HCT116 (cell line): ENCODE results near the gene MIPEP. TPM values are rescaled to one million over a fixed set of nuclear protein-coding genes. Genes with fewer than 3 reads are reported as not detected.
A peak's percentile ranks its signal among the peaks of the same experiment; 100 is the strongest.

ENCODE experiments used
- ATAC-seq: fragments of 200-7000 bp; cut with Tn5 transposase; 2 replicates; pipeline ENCODE4 v1.9.1; 2020; ENCODE audit warnings: mild to moderate bottlenecking, moderate library complexity
- BruUV-seq: library from RNA; stranded (reverse); fragments of 400-500 nt; replicated peaks from 2 replicates; lab custom pipeline; 2021; lab: Mats Ljungman, UMichigan
- CTCF ChIA-PET: fragments of 300-600 bp; sonication (Branson Sonifier 250); formaldehyde crosslinking; loops from one replicate; lab custom pipeline; 2021; ENCODE audit warnings: antibody characterized with exemption; lab: Charles Lee
- POLR2A ChIA-PET: fragments of 300-600, 350-600 bp; sonication (Branson Sonifier 250); formaldehyde crosslinking; loops from one replicate; lab custom pipeline; 2021; ENCODE audit warnings: antibody characterized with exemption; lab: Charles Lee
- RAD21 ChIA-PET, 2 experiments: fragments of 300-600 bp; sonication (Branson Sonifier 250); formaldehyde crosslinking; loops; one replicate each; lab custom pipeline; 2023; ENCODE audit warnings: low total read pairs in 2 of 2; ENCODE audit not compliant: uncharacterized antibody in 2 of 2, unreplicated experiment in 2 of 2, low non-redundant PET in 1 of 2; lab: Charles Lee
- DNase-seq: peaks from one replicate; pipeline ENCODE4 v3.0.0-alpha.2; 2010; ENCODE audit warnings: low read depth, low spot score
- H2AFZ ChIP-seq: fragments of 200-600 bp; shearing (Covaris generic), sonication (generic); 2 replicates; pipeline ENCODE4 v1.6.1; 2017; ENCODE audit warnings: low read depth, mixed run types, mixed read lengths, antibody characterized with exemption, low read length; ENCODE audit not compliant: poor library complexity, severe bottlenecking
- H3K27ac ChIP-seq: 2 replicates; pipeline ENCODE4 v1.5.1; 2012; ENCODE audit warnings: low read depth, low read length
- H3K27me3 ChIP-seq: fragments of 200-600 bp; sonication (generic); 2 replicates; pipeline ENCODE4 v1.6.1; 2016; ENCODE audit warnings: mixed run types, low read length, mixed read lengths; ENCODE audit not compliant: insufficient read depth
- H3K36me3 ChIP-seq, 2 experiments: fragments of 200-500 bp in 1 of 2; fragments of 200-600 bp in 1 of 2; sonication (Bioruptor generic) in 1 of 2; sonication (generic) in 1 of 2; 2 replicates each; pipeline versions ENCODE4 v1.5.1 to v1.6.1; 2014 to 2016; ENCODE audit warnings: low read length in 2 of 2, inconsistent platforms in 1 of 2, mixed read lengths in 1 of 2, mixed run types in 1 of 2; ENCODE audit not compliant: insufficient read depth in 2 of 2, control insufficient read depth in 1 of 2
- H3K4me1 ChIP-seq, 2 experiments: fragments of 200-600 bp in 1 of 2; sonication (generic) in 1 of 2; 2 replicates each; pipeline versions ENCODE4 v1.5.1 to v1.6.1; 2012 to 2017; ENCODE audit warnings: low read length in 2 of 2, inconsistent platforms in 1 of 2, mild to moderate bottlenecking in 1 of 2, mixed read lengths in 1 of 2, mixed run types in 1 of 2, moderate library complexity in 1 of 2; ENCODE audit not compliant: insufficient read depth in 2 of 2, control insufficient read depth in 1 of 2
- H3K4me2 ChIP-seq: fragments of 200-600 bp; sonication (generic); 2 replicates; pipeline ENCODE4 v1.6.1; 2017; ENCODE audit warnings: mixed run types, low read length, mixed read lengths
- H3K4me3 ChIP-seq, 2 experiments: fragments of 200-600 bp in 1 of 2; sonication (generic) in 1 of 2; replicated peaks in 1 of 2; 2 replicates each; pipeline ENCODE4 v1.5.1; 2011 to 2016; ENCODE audit warnings: low read length in 2 of 2, control low read depth in 1 of 2, low read depth in 1 of 2, mild to moderate bottlenecking in 1 of 2, mixed read lengths in 1 of 2, mixed run types in 1 of 2
- H3K79me2 ChIP-seq: fragments of 200-600 bp; sonication (generic); 2 replicates; pipeline ENCODE4 v1.6.1; 2017; ENCODE audit warnings: mild to moderate bottlenecking, mixed run types, low read length, moderate library complexity, mixed read lengths; ENCODE audit not compliant: insufficient read depth
- H3K9ac ChIP-seq: fragments of 200-600 bp; sonication (generic); 2 replicates; pipeline ENCODE4 v1.6.1; 2016; ENCODE audit warnings: low read length, mixed read lengths
- H3K9me2 ChIP-seq: fragments of 200-600 bp; sonication (generic), shearing (Covaris generic); 2 replicates; pipeline ENCODE4 v1.6.1; 2017; ENCODE audit warnings: mixed run types, mild to moderate bottlenecking, moderate library complexity; ENCODE audit not compliant: insufficient read depth
- H3K9me3 ChIP-seq, 2 experiments: fragments of 200-500 bp in 1 of 2; fragments of 200-600 bp in 1 of 2; sonication (Bioruptor generic) in 1 of 2; sonication (generic) in 1 of 2; 2 replicates each; pipeline ENCODE4 v1.6.1; 2014 to 2017; ENCODE audit warnings: low read length in 2 of 2, mixed read lengths in 2 of 2, inconsistent platforms in 1 of 2, low read depth in 1 of 2, mild to moderate bottlenecking in 1 of 2, mixed run types in 1 of 2, moderate library complexity in 1 of 2; ENCODE audit not compliant: control insufficient read depth in 1 of 2, insufficient read depth in 1 of 2
- H4K20me1 ChIP-seq: fragments of 200-600 bp; sonication (generic), shearing (Covaris generic); 2 replicates; pipeline ENCODE4 v1.6.1; 2017; ENCODE audit warnings: mixed run types, mild to moderate bottlenecking, moderate library complexity; ENCODE audit not compliant: insufficient read depth
- EZH2phosphoT487 ChIP-seq: fragments of 200-600 bp; IDR thresholded peaks from 2 replicates; pipeline ENCODE4 v1.6.1; 2018; ENCODE audit warnings: antibody characterized with exemption, borderline replicate concordance
- RAD21 ChIP-seq: IDR thresholded peaks from 2 replicates; pipeline ENCODE4 v1.6.1; 2012; ENCODE audit warnings: low read depth, mild to moderate bottlenecking
- ZFX ChIP-seq: fragments of 450-650 bp; IDR thresholded peaks from 2 replicates; pipeline ENCODE4 v1.6.1; 2017
- intact Hi-C: fragments of 100-400 bp; cut with micrococcal nuclease; formaldehyde crosslinking; loops from 2 replicates; pipeline ENCODE4 v1.10.0; 2022
- total RNA-seq: library from RNA; stranded (reverse); gene quantifications from one replicate; pipeline ENCODE4 v1.2.1, GENCODE V29; 2021; ENCODE audit not compliant: unreplicated experiment
- TF ChIP-seq, protein P1 (sequence below), 3 experiments: fragments of 200-600 bp in 1 of 3; sonication (generic) in 1 of 3; IDR thresholded peaks in 2 of 3; conservative IDR thresholded peaks in 1 of 3; 2 replicates each; pipeline ENCODE4 v1.5.1; 2012 to 2017; ENCODE audit warnings: low read depth in 2 of 3, low read length in 2 of 3, antibody characterized with exemption in 1 of 3, borderline replicate concordance in 1 of 3, control low read depth in 1 of 3, mild to moderate bottlenecking in 1 of 3, mixed read lengths in 1 of 3, mixed run types in 1 of 3, moderate library complexity in 1 of 3; ENCODE audit not compliant: insufficient read depth in 1 of 3

MIPEP gene
- total RNA-seq, 1 experiment from 2014 or later, result 33.3 TPM

GRCh38 chr13:23901365-23901764 is 12.2 kb upstream of the MIPEP start:
- H3K9ac ChIP-seq, result no peak overlapping the region
- H3K9me2 ChIP-seq, result no peaks in the 10 kb centered on the region
- no peaks in the 10 kb centered on the region for H3K36me3 ChIP-seq
- DNase-seq (no peak), ATAC-seq (0 out of 2 replicates have a peak, but pooled peaks have one; percentile 17)
- no peak overlapping the region for H3K27ac ChIP-seq
- no peak overlapping the region for H2AFZ ChIP-seq
- no peaks in the 10 kb centered on the region for H3K79me2 ChIP-seq
- H3K9me3 ChIP-seq, result no peaks in the 10 kb centered on the region
- CTCF ChIA-PET, result no interaction called here
- H3K4me3 ChIP-seq, result no peak overlapping the region
- no TSS peak for BruUV-seq
- peaks cover 0 to 9% of the 10 kb centered on the region in 2 experiments; a peak in 1 of 4 replicates for H3K4me1 ChIP-seq
- intact Hi-C loops, result no loop called here
- POLR2A ChIA-PET, result no interaction called here
- no peak for TF ChIP-seq ZFX
- RAD21 ChIA-PET, result no interaction called here
- no peaks in the 10 kb centered on the region for H3K27me3 ChIP-seq
- no peaks in the 10 kb centered on the region for H4K20me1 ChIP-seq
- H3K4me2 ChIP-seq, result no peak overlapping the region

DNA sequence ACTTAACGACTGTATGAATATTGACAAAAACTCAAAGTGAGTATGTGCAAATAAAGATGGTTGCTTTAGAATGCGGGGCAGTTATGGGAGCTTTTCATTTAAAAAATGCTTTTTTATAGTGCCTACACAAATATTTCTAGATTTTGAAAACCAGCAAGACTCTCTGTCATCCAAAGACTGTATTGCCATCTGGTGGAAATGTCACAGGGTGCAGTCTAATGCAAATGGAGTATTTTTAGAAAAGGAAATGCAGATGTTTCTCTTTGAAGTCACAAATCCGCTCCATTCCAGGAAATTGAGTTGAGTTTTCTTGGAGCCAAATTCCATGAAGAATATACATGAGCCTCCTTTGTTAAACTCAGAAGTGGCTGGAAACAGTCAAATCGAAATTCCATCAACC is 10.4 kb upstream of the MIPEP start:
- intact Hi-C loops, result no loop called here
- no peaks in the 10 kb centered on the region for H3K79me2 ChIP-seq
- H3K9me3 ChIP-seq, result no peaks in the 10 kb centered on the region
- DNase-seq (no peak), ATAC-seq (peak; percentile 73)
- RAD21 ChIA-PET, result no interaction called here
- TF ChIP-seq EZH2phosphoT487 (no peak), RAD21 (peak; percentile 48; the same call in 1 of the 2 replicates)
- TF ChIP-seq, protein P1, sequence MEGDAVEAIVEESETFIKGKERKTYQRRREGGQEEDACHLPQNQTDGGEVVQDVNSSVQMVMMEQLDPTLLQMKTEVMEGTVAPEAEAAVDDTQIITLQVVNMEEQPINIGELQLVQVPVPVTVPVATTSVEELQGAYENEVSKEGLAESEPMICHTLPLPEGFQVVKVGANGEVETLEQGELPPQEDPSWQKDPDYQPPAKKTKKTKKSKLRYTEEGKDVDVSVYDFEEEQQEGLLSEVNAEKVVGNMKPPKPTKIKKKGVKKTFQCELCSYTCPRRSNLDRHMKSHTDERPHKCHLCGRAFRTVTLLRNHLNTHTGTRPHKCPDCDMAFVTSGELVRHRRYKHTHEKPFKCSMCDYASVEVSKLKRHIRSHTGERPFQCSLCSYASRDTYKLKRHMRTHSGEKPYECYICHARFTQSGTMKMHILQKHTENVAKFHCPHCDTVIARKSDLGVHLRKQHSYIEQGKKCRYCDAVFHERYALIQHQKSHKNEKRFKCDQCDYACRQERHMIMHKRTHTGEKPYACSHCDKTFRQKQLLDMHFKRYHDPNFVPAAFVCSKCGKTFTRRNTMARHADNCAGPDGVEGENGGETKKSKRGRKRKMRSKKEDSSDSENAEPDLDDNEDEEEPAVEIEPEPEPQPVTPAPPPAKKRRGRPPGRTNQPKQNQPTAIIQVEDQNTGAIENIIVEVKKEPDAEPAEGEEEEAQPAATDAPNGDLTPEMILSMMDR (IDR thresholded peaks at IDR 0.05 in 2 of 3, conservative IDR thresholded peaks at IDR 0.05 in 1 of 3; ENCODE audit: borderline replicate concordance in 1 of 3, insufficient read depth in 1 of 3, low read depth in 2 of 3, low read length in 2 of 3), result peak; percentile 32 to 70 (median 56); a peak in 5 of 6 replicates
- peak overlapping the region; percentile 20 for H2AFZ ChIP-seq
- no peaks in the 10 kb centered on the region for H4K20me1 ChIP-seq
- H3K4me2 ChIP-seq, result no peak overlapping the region
- H3K9me2 ChIP-seq, result no peaks in the 10 kb centered on the region
- POLR2A ChIA-PET, result no interaction called here
- H3K27me3 ChIP-seq, result no peaks in the 10 kb centered on the region
- CTCF ChIA-PET, result interaction anchor here (1.0 to 2.0 kb wide), 4 partner anchors 9 to 1098 kb away, joined by 3 to 8 read pairs (median 4); no protein-coding TSS in a partner anchor
- no peaks in the 10 kb centered on the region for H3K36me3 ChIP-seq
- no peak overlapping the region for H3K27ac ChIP-seq
- H3K4me3 ChIP-seq, result no peak overlapping the region
- H3K9ac ChIP-seq, result no peak overlapping the region
- H3K4me1 ChIP-seq, result peaks cover 0 to 9% of the 10 kb centered on the region in 2 experiments; a peak in 1 of 4 replicates
- BruUV-seq, result no TSS peak
